SH-SY5Y (cell line): ENCODE measurements around the gene SPATA22.

Experiments used
- GATA2 ChIP-seq: IDR thresholded peaks from 2 replicates; pipeline ENCODE4 v1.6.1; 2011; ENCODE audit warnings: mild to moderate bottlenecking, low read depth, low read length
- GATA3 ChIP-seq: IDR thresholded peaks from 2 replicates; pipeline ENCODE4 v1.6.1; 2011; ENCODE audit warnings: low read depth, mild to moderate bottlenecking, low read length, moderate library complexity

- TF ChIP-seq GATA2 (no peak), GATA3 (no peak)
Observed at GRCh38 chr17:3398310-3398709, 73.3 kb downstream of the SPATA22 start, which contains the start of gene OR1E1.
